ENCODE data around the gene FGF12. TPM values are rescaled to one million over a fixed set of nuclear protein-coding genes. Genes with fewer than 3 reads are reported as not detected.

FGF12 gene
- total and polyA plus RNA-seq, 10 donors: 3.7 to 53.3 (median 19.1) TPM

- no peak for TF ChIP-seq POLR2AphosphoS5 (IDR thresholded peaks at IDR 0.05)
- no peak for TF ChIP-seq POLR2A (IDR thresholded peaks at IDR 0.05)
- no peak for TF ChIP-seq CTCF (IDR thresholded peaks at IDR 0.05 in 8 of 11, conservative IDR thresholded peaks at IDR 0.05 in 3 of 11)
- intact Hi-C loops (cut with DNase I; ENCODE audit: low total_unique reads): no loop called here
Measured at GRCh38 chr3:192302721-192303120, 424.6 kb downstream of the FGF12 start.

DNA sequence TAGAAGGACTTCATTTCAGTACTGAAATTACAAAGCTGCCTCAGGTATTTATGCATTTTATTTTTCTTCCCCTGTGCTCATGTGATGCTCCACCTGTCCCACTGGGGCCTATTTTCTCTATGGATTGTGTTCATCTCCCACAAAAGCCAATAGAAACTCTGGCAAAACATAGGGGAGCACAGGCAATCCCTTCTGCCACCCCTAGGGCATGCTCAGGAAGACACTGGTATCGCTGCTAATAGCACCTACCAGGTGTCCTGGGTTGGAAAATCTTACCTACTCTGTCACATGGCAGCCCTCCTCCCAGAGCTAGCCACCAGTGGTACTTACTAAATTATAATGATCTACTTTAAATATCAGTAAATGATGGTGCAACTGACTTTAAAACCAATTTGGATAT, 427.4 kb downstream of the FGF12 start:
- Histone ChIP-seq H3K4me3 (no peak overlapping the region), H3K27ac (no peak overlapping the region), H3K27me3 (replicated peaks in 1 of 7) (no peaks in the 10 kb centered on the region), H3K4me1 (no peaks in the 10 kb centered on the region), H3K36me3 (no peaks in the 10 kb centered on the region), H3K9me3 (no peaks in the 10 kb centered on the region)
- TF ChIP-seq CTCF (IDR thresholded peaks at IDR 0.05 in 8 of 11, conservative IDR thresholded peaks at IDR 0.05 in 3 of 11) (no peak), POLR2AphosphoS5 (IDR thresholded peaks at IDR 0.05) (no peak), POLR2A (IDR thresholded peaks at IDR 0.05) (no peak)
- no peak for DNase-seq
- intact Hi-C loops (cut with DNase I; ENCODE audit: low total_unique reads): no loop called here
- WGBS, 5 donors: 89 to 94% (median 92%) methylated on average over 1 of the region's 1 CpG

More at GRCh38 chr3:192302721-192303120, 424.6 kb downstream of the FGF12 start:
- Histone ChIP-seq H3K27me3 (replicated peaks in 1 of 7) (no peaks in the 10 kb centered on the region), H3K9me3 (no peaks in the 10 kb centered on the region), H3K27ac (no peak overlapping the region), H3K4me3 (no peak overlapping the region), H3K36me3 (no peaks in the 10 kb centered on the region), H3K4me1 (no peaks in the 10 kb centered on the region)
- DNase-seq: no peak

DNA sequence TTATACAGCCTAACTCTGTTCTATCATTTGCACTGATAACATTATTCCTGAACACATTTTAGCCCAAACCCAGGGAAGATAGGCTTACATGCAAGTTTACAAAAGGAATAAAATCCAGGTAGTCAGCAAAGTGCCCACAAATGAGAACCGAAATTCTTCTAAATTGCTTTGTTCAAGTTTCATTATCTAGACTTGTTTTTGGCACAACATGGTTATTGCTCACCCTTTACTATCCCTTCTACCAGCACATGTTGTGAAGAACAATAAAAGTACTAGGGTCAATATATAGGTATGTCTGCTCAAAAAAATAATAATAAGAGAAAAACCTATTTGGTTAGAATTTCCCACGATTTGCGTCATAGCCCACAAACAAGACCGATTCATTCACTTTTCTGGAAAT, 430.5 kb downstream of the FGF12 start:
- Histone ChIP-seq H3K27me3 (replicated peaks in 1 of 7) (no peaks in the 10 kb centered on the region), H3K27ac (no peak overlapping the region), H3K36me3 (no peaks in the 10 kb centered on the region), H3K4me1 (no peaks in the 10 kb centered on the region), H3K9me3 (no peaks in the 10 kb centered on the region), H3K4me3 (no peak overlapping the region)
- 94 to 98% (median 95%) methylated on average over 4 of the region's 4 CpGs for WGBS, 5 donors
- TF ChIP-seq POLR2A (IDR thresholded peaks at IDR 0.05): no peak
- no peak for TF ChIP-seq CTCF (IDR thresholded peaks at IDR 0.05 in 8 of 11, conservative IDR thresholded peaks at IDR 0.05 in 3 of 11)
- TF ChIP-seq POLR2AphosphoS5 (IDR thresholded peaks at IDR 0.05): no peak
- intact Hi-C loops (cut with DNase I; ENCODE audit: low total_unique reads): no loop called here
- no peak for DNase-seq

- no peaks in the 10 kb centered on the region for H3K4me1 ChIP-seq
- H3K9me3 ChIP-seq: no peaks in the 10 kb centered on the region
- intact Hi-C loops (cut with DNase I; ENCODE audit: low total_unique reads): no loop called here
- no peaks in the 10 kb centered on the region for H3K36me3 ChIP-seq
- no peaks in the 10 kb centered on the region for H3K27me3 ChIP-seq (replicated peaks in 1 of 7)
- TF ChIP-seq POLR2AphosphoS5 (IDR thresholded peaks at IDR 0.05) (no peak), CTCF (IDR thresholded peaks at IDR 0.05 in 8 of 11, conservative IDR thresholded peaks at IDR 0.05 in 3 of 11) (no peak), POLR2A (IDR thresholded peaks at IDR 0.05) (no peak)
- no peak for DNase-seq
- H3K27ac ChIP-seq: no peak overlapping the region
- H3K4me3 ChIP-seq: no peak overlapping the region
- 91 to 99% (median 96%) methylated on average over 2 of the region's 2 CpGs for WGBS, 5 donors
Measured at GRCh38 chr3:192284443-192285072, 442.8 kb downstream of the FGF12 start.
